D721Med (cell line): ENCODE results near the gene LDB2.

Experiments used
- DNase-seq: peaks from one replicate; pipeline ENCODE4 v3.0.0; 2011; ENCODE audit warnings: low spot score; ENCODE audit not compliant: insufficient read length
- FAIRE-seq: peaks from 2 replicates; lab custom pipeline; 2011; peaks lifted over from hg19 to GRCh38; lab: Jason Lieb, UNC
- TF ChIP-seq, protein P1 (sequence below): IDR thresholded peaks from 2 replicates; pipeline ENCODE4 v1.5.1; 2012; ENCODE audit warnings: mild to moderate bottlenecking, control low read depth; ENCODE audit not compliant: insufficient read depth; ENCODE audit errors: missing control alignments

The LDB2 gene

GRCh38 chr4:16775411-16776154, 122.9 kb downstream of the LDB2 start:
- FAIRE-seq (no peak), DNase-seq (no peak)
- TF ChIP-seq, protein P1, sequence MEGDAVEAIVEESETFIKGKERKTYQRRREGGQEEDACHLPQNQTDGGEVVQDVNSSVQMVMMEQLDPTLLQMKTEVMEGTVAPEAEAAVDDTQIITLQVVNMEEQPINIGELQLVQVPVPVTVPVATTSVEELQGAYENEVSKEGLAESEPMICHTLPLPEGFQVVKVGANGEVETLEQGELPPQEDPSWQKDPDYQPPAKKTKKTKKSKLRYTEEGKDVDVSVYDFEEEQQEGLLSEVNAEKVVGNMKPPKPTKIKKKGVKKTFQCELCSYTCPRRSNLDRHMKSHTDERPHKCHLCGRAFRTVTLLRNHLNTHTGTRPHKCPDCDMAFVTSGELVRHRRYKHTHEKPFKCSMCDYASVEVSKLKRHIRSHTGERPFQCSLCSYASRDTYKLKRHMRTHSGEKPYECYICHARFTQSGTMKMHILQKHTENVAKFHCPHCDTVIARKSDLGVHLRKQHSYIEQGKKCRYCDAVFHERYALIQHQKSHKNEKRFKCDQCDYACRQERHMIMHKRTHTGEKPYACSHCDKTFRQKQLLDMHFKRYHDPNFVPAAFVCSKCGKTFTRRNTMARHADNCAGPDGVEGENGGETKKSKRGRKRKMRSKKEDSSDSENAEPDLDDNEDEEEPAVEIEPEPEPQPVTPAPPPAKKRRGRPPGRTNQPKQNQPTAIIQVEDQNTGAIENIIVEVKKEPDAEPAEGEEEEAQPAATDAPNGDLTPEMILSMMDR, result no peak

GRCh38 chr4:16772366-16772850, 126.0 kb downstream of the LDB2 start:
- DNase-seq (no peak), FAIRE-seq (no peak)
- TF ChIP-seq, protein P1, result no peak

DNA sequence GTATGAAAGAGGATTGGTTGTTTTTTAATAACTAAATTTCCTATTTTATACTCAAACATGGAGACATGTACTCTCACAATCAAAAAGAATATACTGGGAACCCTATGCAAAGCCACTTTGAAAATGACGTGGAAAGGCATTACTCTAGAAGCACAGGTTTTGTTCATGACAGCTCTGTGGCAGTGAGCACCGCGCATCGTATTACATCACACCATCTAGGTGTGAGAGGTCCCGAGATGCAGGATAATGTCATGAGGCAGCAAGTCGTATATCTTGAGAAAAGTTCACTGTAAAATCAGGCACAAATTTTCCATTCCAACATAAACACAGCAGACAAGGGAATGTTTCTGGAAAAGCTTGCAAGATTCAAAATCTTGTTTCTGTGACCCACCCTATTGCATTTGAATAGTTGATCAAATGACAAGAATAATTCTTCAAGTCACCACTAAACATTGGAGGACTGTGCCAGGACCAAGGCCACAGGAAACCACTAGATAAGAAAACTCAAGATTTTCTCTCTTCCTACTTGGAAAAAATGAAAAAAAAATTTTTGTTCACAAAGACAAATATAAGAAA, 127.6 kb downstream of the LDB2 start:
- TF ChIP-seq, protein P1, result no peak
- DNase-seq, result no peak
- FAIRE-seq, result no peak

DNA sequence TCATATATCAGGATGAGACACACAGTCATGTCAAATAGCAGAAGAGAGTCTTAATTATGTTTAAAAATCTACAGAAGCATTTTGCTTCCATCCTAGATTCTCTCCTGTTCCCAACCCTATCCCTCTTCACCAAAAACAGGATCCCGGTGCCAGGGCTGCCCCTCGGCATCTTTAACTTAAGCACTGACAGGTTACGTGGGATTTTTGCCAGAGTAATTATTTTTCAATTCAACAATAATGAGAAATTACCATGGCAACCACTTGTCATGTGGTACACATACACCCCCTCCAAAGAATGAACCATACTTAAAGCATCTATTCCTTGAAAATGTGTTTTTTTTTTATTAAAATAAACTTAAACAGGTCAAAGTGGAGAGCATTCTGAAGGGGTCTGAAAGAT, 130.6 kb downstream of the LDB2 start:
- TF ChIP-seq, protein P1, result no peak
- FAIRE-seq, result no peak
- DNase-seq, result no peak

- FAIRE-seq, result no peak
- TF ChIP-seq, protein P1, result no peak
- no peak for DNase-seq
Measured at GRCh38 chr4:16767251-16767650, 131.2 kb downstream of the LDB2 start.

GRCh38 chr4:16765546-16765945, 132.9 kb downstream of the LDB2 start:
- TF ChIP-seq, protein P1, result no peak
- FAIRE-seq, result no peak

DNA sequence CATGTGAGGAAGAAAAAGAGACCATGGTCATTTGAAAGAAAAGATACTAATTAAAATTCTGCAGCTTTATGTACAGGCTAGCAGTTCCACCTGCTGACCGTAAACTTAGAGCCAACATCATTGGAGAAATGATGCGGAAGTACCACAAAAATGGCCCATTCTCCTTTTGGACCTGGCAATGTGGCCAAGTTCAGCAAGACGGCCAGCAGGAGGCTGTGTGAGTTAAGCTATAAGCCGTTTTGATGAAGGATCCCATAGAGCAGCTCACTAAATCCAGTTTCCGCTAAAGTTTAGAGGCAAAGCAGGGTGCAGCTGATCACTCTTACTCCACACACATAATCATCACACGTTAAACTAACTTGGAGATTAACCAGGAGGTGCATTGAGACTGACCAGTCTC, 133.8 kb downstream of the LDB2 start:
- no peak for DNase-seq
- TF ChIP-seq, protein P1, result peak; percentile 49
- FAIRE-seq, result no peak

More at GRCh38 chr4:16765546-16765945, 132.9 kb downstream of the LDB2 start:
- no peak for DNase-seq
